ENCODE results near the gene ZFP92. TPM values are rescaled to one million over a fixed set of nuclear protein-coding genes. Genes with fewer than 3 reads are reported as not detected.
"Not testable (repeated sequence)": the region's sequence is repeated elsewhere in the genome, so short reads cannot be mapped to it uniquely, and the experiment has no call there.

The ZFP92 gene
- 0.63 TPM for polyA plus RNA-seq (ENCODE audit: insufficient read length)

DNA sequence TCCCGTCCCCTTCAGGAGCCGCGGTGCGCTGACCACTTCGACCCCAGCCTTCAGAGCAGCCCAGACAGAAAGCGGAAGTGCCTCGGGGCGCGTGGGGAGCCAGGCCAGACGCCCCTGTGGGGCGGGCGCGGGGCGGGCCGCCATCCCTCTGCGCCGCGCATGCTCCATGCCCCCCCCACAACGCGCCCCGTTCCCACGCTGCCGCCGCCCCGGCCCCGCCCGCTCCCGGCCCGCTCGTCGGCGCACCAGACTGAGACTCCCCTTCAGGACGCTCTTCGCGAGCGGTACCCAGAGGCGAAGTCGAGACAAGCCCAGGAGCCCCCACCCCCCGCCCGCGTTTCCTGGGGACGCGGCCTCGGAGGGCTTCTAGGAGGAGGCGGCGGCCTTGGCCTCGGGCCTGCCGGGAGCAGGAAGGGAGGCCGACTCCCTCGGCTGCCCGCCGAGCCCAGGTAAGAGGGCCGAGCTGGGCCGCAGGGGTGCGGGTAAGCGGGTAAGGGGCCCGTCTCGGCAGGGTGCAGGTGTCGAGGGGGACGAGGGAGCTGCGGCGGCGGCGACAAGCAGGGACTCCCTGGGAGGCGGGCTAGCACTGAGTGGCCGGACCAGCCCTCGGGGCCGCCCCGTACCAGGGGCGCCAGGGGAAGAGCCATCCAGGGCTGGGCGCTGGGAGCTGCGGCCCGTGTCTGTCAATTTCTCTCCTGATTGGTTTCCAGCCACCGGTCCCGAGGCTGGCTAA, at the start of gene ZFP92:
TSS of gene ZFP92 (plus strand) at position 218 of the 733 bp plus-strand sequence. CDS start 6,851 bp downstream, outside the sequence.
- DNase-seq, result peak; percentile 15

GRCh38 chrX:153361781-153362397, 49.4 kb upstream of the ZFP92 start:
- no peak for DNase-seq

DNA sequence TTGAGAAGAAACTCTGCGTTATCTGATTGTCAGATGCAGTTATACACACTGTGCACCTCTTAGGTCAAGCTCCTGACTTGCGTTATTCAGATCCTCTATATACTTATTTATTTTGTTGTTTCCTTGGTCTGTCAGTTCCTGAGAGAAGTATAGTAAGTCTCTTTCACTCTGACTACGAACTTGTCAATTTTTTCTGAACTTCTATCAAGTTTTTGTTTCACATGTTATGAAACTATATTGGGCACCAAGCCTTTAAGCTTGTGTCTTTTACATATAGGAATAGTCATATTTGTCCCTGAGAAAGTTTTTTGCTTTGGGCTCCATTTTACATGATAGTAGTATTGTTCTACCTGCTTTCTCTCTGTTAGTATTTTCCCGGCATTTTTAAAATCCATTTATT, 45.6 kb upstream of the ZFP92 start:
- no peak for DNase-seq

GRCh38 chrX:153366119-153366518, 45.2 kb upstream of the ZFP92 start:
- no peak for DNase-seq

DNA sequence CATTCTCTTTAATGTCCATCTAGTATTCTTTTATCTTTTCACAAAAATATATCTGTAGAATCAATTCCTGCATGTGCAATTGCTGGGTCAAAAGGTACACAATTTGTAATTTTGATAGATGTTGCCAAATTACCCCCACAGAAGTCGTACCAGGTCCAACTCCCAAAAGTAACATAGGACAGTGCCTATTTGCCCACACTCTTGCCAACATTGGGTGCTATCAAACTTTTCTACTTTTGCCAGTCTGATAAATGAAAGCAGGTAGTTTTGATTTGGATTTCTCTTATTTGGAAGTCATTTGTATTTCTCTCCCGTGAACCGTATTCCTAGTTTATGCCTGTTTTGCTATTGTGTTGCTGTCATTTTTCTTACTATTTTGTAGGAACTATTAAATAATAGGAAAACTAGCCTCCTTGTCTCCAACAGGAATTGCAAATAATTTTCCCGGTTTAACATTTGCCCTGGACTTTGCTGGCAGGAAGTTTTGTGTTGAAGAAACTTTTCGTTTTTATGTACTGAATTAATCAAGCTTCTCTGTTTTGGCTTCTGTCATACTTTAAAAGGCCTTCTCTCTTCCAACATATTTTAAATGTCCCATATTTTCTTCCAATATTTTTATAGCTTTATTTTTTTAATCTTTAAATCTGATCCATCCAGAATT, 44.3 kb upstream of the ZFP92 start:
- DNase-seq, result no peak

DNA sequence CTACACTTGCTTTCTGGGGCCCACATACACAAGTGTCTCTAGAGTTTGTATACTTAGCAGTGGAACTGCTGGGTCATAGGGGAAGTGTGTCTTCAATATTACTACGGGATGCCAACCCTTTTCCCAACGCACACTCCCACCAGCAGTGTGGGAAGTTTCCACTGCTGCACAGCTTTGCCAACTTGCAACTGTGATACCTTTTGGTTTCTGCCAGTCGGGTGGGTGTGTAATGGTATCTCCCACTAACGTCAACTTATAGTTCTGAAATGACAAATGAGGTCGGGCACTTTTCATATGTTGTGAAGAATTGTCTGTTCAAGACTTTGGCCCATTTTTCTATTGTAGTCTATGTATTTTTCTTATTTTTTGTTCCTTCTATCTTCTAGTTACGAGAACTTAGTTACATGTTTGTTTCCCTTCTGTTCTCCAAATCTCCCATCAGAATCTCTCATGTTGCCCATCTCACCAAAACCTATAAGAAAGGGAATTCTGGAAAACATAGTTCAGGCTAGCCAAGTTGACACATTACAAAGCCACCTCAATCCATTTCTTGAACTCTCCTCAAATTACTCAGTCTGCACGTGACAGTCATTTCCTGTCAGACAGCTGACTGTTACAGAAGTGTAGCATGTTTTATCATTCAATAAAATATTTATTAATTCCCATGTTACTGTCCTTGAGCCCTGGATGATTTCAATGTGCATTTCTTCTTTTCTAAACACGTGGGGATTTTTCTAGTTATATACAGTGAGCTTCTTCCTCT, 40.8 kb upstream of the ZFP92 start:
- no peak for DNase-seq

DNA sequence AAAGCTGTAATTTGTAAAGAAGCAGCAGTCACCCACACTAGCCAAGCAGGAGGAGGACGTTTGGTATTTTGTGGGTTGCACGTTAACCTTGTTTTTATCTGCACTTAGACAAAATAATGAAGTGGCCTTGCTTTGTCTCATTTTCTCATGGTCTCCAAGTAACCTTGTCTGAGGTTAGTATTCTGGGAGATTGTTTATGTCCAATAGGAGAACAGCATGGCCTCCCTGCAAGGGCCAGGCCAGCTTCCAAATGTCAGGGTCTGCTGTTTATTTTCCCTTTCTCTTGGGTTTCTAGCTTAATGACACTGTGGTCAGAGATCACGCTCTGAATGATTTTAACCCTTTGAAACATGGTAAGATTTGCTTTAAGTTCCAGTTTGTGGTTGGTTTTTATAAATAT, 40.0 kb upstream of the ZFP92 start:
- DNase-seq, result no peak

DNA sequence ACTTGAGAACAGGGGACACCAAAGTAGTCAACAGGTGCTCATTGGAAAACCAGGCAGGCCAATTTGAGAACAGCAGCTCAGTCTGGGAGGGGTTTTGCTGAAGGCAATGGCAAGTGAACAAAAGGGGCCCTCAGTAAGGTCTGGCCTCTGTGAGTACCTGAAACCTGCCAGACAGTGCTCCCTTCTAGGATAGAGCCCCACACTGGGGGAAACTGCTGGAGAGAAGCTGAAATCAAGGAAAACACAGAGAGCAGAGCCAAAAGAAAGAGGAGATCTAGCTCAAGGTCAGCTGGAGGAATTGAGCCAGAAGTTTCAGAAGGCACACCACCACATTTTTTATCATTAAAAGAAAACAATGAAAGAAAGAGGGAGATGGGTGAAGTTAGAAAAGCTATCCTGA, 38.3 kb upstream of the ZFP92 start:
- DNase-seq, result no peak

DNA sequence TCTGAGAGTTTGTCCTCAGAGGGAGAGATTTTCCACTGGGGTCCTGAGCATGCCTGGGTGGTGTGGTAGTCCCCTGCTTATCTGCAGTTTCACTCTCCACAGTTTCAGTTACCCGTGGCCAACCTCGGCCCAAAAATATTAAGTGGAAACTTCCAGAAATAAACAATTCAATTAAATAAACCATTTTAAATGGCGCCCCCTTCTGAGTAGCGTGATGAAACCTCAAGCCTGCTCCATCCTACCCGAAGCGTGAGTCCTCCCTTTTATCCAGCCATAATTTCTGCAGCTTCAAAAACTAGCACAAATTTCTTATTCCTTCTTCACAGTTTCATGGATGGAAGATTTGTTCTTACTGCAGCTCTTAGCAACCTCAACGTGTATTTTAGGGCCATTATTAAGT, 36.8 kb upstream of the ZFP92 start:
- no peak for DNase-seq

DNA sequence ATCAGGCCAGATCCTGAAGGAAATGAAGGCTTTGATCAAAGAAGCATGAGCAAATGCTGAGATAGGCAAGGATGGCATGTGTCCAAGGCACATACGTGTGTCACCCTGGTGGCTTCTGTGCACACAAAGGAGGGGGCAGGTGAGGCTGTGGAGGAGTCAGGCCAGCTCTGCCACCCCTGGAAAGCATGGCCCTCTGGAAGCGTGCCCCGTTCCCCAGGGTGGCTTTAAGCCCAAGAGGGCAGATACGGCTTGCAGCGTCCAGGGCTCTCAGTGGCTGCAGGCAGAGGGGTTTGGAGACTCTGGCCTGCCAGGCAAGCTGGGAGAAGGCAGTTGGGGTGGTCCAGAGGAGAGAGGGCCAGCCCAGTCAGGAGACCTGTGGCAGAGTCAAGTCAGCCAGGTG, 35.7 kb upstream of the ZFP92 start:
- DNase-seq, result no peak

DNA sequence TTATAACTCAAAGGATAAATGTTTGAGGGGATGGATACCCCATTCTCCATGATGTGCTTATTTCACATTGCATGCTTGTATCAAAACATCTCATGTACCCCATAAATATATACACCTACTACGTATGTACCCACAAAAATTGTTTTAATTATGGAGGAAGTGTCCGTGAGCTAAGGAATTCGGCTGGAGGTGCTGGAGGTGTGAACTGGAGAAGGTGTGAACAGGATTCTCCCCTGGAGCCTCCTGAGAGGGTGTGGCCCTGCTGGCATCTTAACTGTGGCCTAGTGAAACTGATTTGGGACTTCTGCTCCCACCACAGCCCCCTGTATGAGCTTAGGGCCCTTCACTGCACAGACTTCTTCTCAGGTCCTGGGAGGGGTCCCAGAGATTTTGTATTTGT, 33.5 kb upstream of the ZFP92 start:
- DNase-seq, result no peak

DNA sequence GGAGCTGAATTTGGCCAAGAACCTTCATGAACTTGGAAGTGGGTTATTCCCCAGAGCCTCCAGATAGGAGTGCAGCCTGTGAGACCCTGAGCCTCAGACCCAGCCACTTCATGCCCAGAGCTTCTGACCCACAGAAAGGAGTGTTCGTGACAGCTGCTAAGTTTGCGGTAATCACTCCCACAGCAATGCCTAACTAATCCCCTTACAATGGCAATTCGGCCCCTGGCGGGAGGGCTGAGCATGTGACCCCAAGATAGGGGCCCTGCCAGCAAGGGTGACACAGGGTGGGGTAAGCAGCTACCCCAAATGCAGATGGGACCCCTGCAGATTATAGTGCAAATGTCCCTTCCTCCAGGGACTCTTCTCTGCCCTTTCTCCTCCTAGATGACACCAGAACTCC, 32.7 kb upstream of the ZFP92 start:
- DNase-seq, result no peak

DNA sequence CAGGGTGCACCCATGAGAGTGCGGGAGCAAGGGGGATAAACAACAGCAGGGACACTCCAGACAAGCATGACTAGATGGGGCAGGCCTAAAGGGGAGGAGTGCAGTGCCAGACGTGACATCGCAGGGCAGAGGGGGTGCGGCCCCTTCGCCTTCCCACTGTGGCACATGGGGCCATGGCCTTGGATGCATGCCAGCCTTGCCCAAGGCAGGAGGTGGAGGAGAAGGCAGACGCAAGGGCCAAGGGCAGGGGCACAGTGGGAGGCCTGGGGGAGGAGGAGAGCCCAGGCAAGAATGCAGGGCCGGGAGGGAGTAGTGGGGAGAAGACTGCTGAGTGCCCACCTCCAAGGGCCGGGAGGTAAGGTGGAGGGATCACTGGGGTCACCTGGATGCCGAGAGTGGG, 31.8 kb upstream of the ZFP92 start:
- no peak for DNase-seq

DNA sequence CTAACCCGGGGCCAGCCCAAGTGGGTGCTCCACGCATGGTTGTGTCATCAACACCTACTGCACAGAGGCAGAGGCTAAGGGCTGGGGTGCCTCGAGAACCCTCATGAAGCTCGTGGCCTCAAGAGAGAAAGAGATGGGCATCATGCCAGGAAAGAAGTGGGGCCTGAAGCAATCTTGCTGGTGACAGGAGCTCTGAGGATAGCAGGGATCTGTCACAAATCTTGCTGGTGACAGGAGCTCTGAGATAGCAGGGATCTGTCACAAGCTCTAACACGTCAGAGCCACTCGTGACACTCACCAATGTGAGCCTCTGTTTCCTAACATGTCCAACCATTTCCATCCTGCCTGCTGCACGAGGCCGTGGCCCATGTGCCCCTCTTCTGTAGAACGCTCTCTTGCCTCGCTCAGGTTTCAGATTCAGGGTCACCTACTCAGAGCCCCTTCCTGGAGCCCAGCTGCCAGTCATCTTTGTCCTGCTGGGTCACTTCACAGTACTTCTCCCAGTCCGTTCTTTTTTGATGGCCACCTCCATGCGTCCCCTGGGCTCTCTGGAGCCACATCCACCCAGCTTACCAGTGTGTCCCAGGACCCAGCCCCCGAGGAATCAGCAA, 31.2 kb upstream of the ZFP92 start:
- no peak for DNase-seq

DNA sequence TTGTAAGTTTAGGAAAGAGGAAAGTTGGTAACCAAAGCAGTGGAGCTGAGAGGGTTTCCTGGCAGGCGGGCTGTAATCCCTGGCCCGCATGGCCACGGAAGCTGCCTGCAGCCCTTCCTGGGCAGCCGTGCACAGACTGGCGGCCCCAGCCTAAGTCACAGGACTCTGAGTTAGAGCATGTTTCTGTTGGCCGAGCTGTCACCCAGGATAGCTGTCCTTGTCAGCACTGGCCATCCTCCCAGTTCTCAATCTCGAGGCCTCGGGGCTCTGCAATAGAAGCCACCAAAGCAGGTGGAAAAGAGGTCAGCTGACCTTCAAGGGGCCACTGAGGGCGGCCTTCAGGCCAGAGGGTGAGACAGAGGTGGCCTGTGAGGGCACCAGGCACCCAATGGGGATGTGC, 30.6 kb upstream of the ZFP92 start:
- no peak for DNase-seq

DNA sequence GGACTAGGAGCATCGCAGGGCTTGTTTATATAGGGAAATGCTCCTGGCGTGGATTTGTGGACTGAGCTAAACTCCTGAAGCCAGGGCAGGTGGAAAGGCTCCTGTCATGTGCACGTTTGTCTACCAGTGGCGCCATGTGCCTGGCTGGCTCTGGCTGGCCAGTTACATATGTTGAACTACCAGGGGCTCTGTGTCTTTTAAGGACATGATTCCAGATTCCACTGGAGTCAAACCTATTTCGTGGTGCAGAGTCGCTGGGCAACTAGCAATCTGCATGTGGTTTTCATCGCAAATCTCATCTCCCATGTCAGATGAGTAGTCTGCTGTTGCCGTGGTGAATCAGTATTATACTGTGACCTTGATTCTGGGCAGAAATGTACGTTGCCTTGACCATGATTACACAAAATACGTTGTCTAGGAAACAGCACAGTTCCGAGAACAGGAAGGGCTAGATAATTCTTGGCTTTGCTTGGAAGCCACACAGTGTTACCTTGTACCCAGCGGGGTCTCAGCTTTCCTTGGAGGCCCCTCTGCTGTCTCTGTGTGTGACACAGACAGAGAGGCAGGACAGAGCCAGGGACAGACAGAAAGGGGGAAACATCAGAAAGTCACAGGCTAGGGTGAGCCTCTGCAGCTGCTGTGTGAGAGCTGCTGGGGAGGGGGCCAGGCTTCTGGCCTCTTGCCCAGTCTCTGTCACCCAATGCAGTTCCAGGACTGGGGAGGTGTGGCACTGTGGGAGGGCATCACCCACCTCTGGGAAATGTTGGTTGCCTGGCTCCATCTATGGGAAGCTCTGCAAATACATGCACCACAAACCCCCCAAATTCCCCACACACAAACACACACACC, 29.4 kb upstream of the ZFP92 start:
- DNase-seq, result peak; percentile 70

DNA sequence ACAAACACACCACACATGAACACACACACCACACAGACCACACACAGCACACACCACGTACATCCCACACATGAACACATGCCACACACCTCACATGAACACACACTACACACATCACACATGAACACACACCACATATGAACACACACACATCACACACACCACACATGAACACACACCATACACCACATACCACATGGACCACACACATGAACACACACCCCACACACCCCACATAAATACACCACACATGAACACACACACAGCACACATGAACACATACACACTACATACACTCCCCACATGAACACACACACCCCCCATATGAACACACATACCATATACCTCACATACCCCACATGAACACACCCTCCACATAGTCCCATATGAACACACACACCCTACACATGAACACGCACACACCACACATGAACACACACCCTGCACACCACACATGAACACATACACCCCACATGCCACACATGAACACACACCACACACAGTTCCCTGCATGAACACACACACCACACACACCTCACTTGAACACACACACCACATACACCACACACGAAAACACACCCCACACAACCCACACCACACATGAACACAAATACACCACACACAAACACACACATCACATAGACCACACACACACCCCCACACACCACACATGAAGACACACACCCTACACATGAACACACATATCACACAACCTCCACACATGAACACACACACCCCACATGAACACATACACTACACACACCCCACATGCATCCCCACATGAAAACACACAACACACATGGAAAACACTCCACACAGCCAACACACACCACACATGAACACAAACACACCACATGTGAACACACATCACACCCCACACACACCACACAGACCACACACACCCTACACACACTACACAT, 28.4 kb upstream of the ZFP92 start:
- no peak for DNase-seq

GRCh38 chrX:153384390-153384789, 26.9 kb upstream of the ZFP92 start:
- no peak for DNase-seq

GRCh38 chrX:153384973-153385372, 26.3 kb upstream of the ZFP92 start:
- DNase-seq, result not testable (repeated sequence)

DNA sequence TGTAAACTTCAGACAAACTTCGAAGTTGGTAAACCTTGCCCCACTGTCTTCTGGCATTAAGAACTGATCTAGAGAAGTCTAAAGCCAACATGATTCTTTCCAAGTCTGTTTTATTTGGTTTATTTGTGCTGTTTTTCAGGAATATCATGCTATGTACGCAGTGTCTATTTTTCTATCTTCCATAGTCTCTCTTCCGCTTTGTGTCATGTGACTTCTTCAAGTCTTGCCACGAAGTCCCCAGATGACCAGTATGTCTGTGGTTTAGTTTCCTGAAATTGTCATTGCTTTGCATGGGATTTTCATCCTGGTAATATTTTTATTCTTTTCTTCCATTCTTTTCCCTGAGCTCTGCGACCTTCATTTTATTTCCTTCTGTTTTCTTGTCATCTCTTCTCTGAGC, 25.2 kb upstream of the ZFP92 start:
- DNase-seq, result no peak

GRCh38 chrX:153387345-153387744, 23.9 kb upstream of the ZFP92 start:
- no peak for DNase-seq
